Epithelial cell of esophagus (primary cell): ENCODE data around the gene HMG20B.
A peak's percentile ranks its signal among the peaks of the same experiment; 100 is the strongest.

Experiments
- DNase-seq: peaks from one replicate; pipeline ENCODE4 v3.0.0; 2010; ENCODE audit warnings: low read depth
- H3K4me3 ChIP-seq: 2 replicates; pipeline ENCODE4 v1.5.1; 2011; ENCODE audit warnings: mild to moderate bottlenecking, low read length, control low read depth
- TF ChIP-seq, protein P1 (sequence below): IDR thresholded peaks from 2 replicates; pipeline ENCODE4 v1.5.1; 2011; ENCODE audit warnings: low read depth, mild to moderate bottlenecking, low read length, control low read depth, inconsistent platforms; ENCODE audit not compliant: insufficient read depth; ENCODE audit errors: missing control alignments

HMG20B gene

DNA sequence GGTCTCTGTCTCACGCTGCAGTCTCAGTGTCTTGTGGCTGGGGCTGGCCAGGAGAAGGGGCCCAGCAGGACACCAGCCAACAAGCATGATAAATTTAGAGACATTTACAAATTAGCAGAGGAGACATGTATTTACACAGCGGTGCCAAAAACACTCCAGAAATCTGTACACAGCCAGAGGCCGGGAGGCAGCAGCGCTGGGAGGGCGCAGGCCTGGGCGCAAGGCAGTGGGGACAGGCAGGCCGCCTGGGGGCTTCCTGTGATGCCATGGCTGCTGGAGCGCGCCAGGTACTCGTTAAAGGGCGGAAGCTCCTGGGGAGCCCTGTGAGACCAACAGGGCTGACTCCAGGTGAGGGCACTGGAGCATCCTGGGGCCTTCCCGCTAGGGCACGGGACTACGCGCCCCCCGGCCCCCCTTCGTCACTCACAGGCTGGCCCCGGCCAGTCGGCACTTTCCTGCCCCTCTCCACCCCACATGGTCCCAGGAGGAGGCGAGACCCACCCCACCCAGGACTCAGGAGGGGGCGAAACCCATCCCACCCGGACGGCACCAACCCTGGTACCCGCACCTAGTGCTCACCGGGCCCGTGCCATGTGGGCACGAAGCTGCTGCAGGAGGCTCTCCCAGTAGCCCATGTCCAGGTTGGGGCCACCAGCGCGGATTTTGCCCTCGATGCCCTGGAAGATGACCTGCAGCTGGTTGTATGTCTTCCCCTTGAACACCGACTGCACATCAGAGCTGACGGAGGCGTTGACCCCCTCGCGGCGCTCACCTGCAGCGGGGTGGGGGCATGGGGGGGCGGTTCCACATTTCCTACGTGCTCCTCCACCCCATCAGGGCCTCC lies 41.3 kb downstream of the HMG20B start:
- TF ChIP-seq, protein P1, sequence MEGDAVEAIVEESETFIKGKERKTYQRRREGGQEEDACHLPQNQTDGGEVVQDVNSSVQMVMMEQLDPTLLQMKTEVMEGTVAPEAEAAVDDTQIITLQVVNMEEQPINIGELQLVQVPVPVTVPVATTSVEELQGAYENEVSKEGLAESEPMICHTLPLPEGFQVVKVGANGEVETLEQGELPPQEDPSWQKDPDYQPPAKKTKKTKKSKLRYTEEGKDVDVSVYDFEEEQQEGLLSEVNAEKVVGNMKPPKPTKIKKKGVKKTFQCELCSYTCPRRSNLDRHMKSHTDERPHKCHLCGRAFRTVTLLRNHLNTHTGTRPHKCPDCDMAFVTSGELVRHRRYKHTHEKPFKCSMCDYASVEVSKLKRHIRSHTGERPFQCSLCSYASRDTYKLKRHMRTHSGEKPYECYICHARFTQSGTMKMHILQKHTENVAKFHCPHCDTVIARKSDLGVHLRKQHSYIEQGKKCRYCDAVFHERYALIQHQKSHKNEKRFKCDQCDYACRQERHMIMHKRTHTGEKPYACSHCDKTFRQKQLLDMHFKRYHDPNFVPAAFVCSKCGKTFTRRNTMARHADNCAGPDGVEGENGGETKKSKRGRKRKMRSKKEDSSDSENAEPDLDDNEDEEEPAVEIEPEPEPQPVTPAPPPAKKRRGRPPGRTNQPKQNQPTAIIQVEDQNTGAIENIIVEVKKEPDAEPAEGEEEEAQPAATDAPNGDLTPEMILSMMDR: no peak
- H3K4me3 ChIP-seq: no peak overlapping the region
- no peak for DNase-seq

DNA sequence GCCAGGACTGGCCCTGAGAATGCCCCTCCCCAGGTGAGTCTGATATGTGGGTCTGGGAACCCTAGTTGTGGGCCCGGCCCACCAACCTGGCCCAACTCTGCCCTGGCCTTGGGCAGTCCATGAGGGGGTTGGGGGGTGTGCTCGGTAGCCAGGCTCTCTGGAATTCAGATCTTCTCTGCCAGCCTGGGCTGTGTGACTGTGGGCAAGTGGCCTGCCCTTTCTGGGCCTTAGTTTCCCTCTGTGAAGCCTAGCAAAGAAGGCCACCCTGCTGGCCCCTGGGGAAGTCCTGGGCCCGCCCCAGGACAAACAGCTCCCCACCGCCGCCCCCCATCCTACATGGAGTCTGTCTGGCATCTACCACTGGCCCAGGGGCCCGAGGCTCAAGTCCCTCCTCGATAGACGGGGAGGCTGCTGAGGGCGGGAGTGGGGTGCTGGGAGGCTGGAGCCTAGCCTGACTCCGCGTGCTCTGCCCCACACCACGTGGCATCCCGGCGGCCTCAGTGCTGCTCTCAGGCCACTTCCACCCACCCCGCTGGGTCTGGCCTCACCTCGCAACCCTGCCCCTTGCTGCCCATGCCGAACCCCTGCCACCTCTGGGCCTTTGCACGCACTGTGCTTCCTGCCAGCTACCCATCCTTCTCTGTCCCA lies 42.2 kb downstream of the HMG20B start:
- DNase-seq: no peak
- TF ChIP-seq, protein P1: no peak
- no peak overlapping the region for H3K4me3 ChIP-seq

DNA sequence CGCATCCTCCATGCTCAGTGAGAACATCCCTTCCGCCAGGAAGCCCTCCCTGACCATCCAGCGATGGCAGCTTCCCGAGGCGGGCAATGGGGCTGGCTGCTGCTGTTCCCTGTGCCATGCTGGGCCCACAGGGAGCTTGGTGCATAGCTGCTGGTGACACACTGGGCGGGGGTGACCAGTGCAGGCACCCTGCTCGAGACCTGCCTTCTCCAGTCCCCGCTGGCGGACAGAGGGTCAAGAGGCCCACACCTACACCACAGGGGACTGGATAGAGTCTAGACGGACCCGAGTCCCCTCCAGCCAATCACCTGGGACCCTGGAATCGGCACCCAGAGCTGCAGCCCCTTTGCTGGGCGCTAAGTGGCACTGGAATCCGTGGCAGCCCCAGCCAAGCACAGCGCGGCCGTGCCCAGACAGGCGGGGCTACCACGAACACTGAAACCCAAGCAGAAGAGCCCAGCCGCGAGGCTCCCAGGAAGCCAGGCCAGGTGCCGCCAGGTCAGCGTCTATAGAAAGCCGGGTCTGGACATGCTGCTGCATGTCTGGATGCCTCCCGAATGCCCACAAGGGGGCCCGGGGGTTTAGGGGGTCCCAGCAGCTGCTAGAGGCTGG lies 42.9 kb downstream of the HMG20B start:
- DNase-seq: no peak
- TF ChIP-seq, protein P1: no peak
- no peak overlapping the region for H3K4me3 ChIP-seq

DNA sequence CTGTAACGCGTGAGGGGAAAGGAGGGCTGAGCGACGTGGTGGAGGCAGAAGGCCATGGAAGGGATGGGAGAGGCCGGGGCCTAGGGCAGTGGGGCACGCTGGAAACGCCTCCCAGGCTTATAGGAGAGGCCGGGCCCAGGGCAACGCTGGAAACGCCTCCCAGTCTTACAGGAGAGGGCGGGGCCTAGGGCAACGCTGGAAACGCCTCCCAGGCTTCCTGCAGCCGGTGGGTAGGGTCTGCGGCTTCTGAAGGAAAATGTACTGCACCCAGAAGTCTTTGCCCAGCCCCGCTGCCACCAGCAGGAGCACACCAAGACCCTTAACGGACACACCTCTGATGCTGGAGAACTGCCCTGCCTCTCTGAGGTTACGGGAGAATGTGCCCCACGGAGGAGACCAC lies 44.7 kb downstream of the HMG20B start:
- no peak for DNase-seq
- H3K4me3 ChIP-seq: no peak overlapping the region

DNA sequence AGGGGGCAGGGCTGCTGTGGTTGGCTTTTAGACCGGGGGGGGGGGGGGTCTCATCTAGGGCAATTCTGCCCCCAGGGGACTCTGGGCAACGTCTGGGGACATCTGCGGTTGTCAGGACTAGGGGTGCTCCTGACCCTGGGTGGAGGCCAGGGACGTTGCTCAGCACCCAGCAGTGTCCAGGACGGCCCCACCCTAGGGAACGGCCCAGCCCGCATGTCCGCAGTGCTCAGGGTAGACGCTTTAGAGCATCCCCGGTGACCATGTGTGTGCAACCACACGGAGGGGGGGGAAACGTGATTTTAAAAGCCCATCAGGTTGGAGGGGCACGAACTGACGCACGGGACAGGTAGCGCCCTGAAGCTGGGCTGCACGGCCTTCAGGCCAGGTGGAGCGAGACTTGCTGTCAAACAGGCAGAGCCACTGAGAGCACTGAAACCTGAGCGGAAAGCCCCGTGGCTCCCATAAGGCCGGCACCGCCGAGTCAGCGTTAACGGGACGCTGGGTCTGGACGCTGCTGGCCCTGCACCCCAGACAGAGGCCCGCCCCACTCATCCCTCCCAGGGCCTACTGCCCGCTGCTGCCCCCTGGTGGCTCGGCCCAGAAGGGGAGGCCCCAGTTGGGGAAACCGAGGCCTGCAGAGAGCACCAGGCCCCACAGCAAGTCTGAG lies 45.5 kb downstream of the HMG20B start:
- TF ChIP-seq, protein P1: peak; percentile 78
- DNase-seq: peak; percentile 34
- H3K4me3 ChIP-seq: no peak overlapping the region

More for the DNA sequence above, 44.7 kb downstream of the HMG20B start:
- TF ChIP-seq, protein P1: no peak

DNA sequence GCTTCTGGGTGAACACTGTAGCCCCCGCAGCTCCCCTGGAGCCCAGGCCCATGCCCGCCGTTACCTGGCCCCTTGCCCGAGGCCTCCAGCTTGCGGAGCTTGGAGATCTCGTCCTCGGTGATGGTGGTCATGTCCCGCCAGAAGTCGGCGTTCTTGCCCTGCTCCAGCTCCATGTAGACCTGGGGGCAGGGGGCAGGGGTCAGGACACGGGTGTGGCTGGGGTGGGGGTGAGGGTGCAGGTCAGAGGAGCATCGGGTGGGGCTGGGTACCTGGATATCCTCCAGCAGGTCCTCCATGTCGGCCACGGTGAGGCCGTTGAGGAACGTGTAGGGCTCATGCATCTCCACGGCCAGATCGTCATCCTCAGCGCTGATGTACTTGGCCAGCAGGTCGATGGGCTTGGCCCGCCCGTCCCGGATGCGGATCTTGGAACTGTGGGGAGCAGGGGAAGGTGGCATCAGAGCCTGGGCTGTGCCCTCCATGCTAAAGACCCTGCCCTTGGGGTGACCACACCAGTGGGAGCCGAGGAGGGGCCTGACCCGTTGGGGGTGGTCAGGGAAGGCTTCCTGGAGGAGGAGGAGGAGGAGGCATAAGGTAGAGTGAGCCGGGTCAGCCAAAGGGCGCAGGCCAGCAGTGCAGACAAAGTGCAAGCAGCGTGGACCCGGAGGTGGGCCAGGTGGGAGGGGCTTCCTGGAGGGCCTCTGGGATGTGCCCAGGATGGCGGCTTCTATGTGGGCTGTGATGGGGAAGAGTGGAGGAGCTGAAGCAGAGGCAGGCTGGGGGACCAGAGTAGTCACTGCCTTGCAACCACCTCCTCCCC lies 46.3 kb downstream of the HMG20B start:
- DNase-seq: no peak
- no peak overlapping the region for H3K4me3 ChIP-seq
- TF ChIP-seq, protein P1: no peak
